GM18526 (cell line): ENCODE measurements around the gene TEX12.

Experiments used
- POLR2A ChIP-seq: IDR thresholded peaks from 3 replicates; pipeline ENCODE4 v1.6.1; 2011; ENCODE audit not compliant: insufficient read length; ENCODE audit errors: extremely low read depth

TEX12 gene

DNA sequence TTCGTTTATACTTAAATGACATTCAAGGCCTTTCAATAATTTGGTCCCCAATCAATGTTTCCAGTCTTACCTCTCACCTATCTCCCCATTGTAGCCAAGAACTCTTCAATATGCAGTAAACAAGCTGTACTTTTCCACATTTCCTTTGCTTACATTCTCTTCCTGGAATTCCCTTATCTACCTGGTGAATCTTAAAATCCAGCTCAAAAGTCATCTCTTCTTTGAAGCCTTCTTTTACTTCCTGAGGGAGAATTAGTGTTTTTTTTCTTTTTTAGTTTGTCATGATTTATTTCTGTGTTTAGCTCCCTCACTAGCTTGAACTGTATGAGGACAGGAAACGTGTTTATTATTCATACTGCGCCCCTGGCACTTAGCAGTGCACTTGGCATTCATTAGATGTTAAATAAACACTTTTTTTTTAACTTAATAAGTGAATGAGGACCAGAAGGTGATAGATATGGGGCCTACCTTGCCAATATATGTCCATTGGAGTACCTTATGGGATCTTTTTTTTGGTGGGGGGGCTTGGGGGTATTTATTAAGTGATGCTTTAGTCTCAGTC, 54.2 kb downstream of the TEX12 start:
- no peak for TF ChIP-seq POLR2A
